GM23338 (cell line): ENCODE measurements around the gene TMEM120B. TPM values are rescaled to one million over a fixed set of nuclear protein-coding genes. Genes with fewer than 3 reads are reported as not detected.

ENCODE experiments used
- ATAC-seq: fragments of 200-7000 bp; cut with Tn5 transposase; 3 replicates; pipeline ENCODE4 v1.9.1; 2020
- DNase-seq: peaks from one replicate; pipeline ENCODE4 v3.0.0-alpha.2; 2015; ENCODE audit warnings: low spot score
- H2AFZ ChIP-seq: fragments of 200-600 bp; sonication (generic); 2 replicates; pipeline ENCODE4 v1.8.0; 2016; ENCODE audit warnings: antibody characterized with exemption, mild to moderate bottlenecking, moderate library complexity
- H3F3A ChIP-seq: fragments of 200-600 bp; sonication (generic); replicated peaks from 2 replicates; pipeline ENCODE4 v1.8.0; 2017; ENCODE audit warnings: antibody characterized with exemption, mixed run types, low read depth
- H3K27ac ChIP-seq: fragments of 200-600 bp; sonication (generic); 2 replicates; pipeline ENCODE4 v1.6.1; 2016; ENCODE audit warnings: low read depth
- H3K27me3 ChIP-seq: fragments of 200-600 bp; sonication (generic); 2 replicates; pipeline ENCODE4 v1.8.0; 2016; ENCODE audit warnings: mild to moderate bottlenecking, mixed run types, moderate library complexity; ENCODE audit not compliant: insufficient read depth
- H3K36me3 ChIP-seq: fragments of 200-600 bp; sonication (generic); 2 replicates; pipeline ENCODE4 v1.8.0; 2016; ENCODE audit warnings: mild to moderate bottlenecking; ENCODE audit not compliant: insufficient read depth
- H3K4me1 ChIP-seq: fragments of 200-600 bp; sonication (generic); 2 replicates; pipeline ENCODE4 v1.8.0; 2016; ENCODE audit warnings: mild to moderate bottlenecking, moderate library complexity; ENCODE audit not compliant: insufficient read depth
- H3K4me2 ChIP-seq: fragments of 200-600 bp; sonication (generic); 2 replicates; pipeline ENCODE4 v1.7.1; 2017; ENCODE audit warnings: mixed run types
- H3K4me3 ChIP-seq: fragments of 200-600 bp; sonication (generic); 2 replicates; pipeline ENCODE4 v1.6.1; 2016; ENCODE audit warnings: mixed run types
- H3K79me2 ChIP-seq: fragments of 200-600 bp; sonication (generic); replicated peaks from 2 replicates; pipeline ENCODE4 v1.8.0; 2017; ENCODE audit warnings: mild to moderate bottlenecking; ENCODE audit not compliant: insufficient read depth
- H3K9me2 ChIP-seq: fragments of 200-600 bp; sonication (generic); 2 replicates; pipeline ENCODE4 v1.8.0; 2017; ENCODE audit not compliant: insufficient read depth
- H4K20me1 ChIP-seq: fragments of 200-600 bp; sonication (generic); replicated peaks from 2 replicates; pipeline ENCODE4 v1.8.0; 2017; ENCODE audit warnings: mild to moderate bottlenecking; ENCODE audit not compliant: insufficient read depth
- H3K27ac Mint-ChIP-seq: 2 replicates; pipeline ENCODE4 v1.8.0; 2020; ENCODE audit warnings: inconsistent platforms, mild to moderate bottlenecking, moderate library complexity, mixed read lengths
- H3K27me3 Mint-ChIP-seq: 3 replicates; pipeline ENCODE4 v1.8.0; 2022; ENCODE audit warnings: low read depth, mild to moderate bottlenecking, moderate library complexity, mixed read lengths, inconsistent platforms; ENCODE audit not compliant: insufficient read depth, poor library complexity
- H3K36me3 Mint-ChIP-seq: 3 replicates; pipeline ENCODE4 v1.8.0; 2021; ENCODE audit warnings: low read depth, mild to moderate bottlenecking, inconsistent platforms, moderate library complexity, mixed read lengths
- H3K4me1 Mint-ChIP-seq: 3 replicates; pipeline ENCODE4 v1.8.0; 2020; ENCODE audit warnings: mild to moderate bottlenecking, inconsistent platforms, mixed read lengths
- H3K4me3 Mint-ChIP-seq: 3 replicates; pipeline ENCODE4 v1.8.0; 2021; ENCODE audit warnings: moderate library complexity, mild to moderate bottlenecking, inconsistent platforms, mixed read lengths
- H3K9me3 Mint-ChIP-seq: 3 replicates; pipeline ENCODE4 v1.8.0; 2020; ENCODE audit warnings: moderate library complexity, mild to moderate bottlenecking, inconsistent platforms, mixed read lengths
- ETS1 ChIP-seq: IDR thresholded peaks from 2 replicates; pipeline ENCODE4 v1.6.1; 2016; ENCODE audit warnings: antibody characterized with exemption
- EZH2 ChIP-seq: fragments of 200-600 bp; sonication (generic); IDR thresholded peaks from one replicate; pipeline ENCODE4 v1.8.0; 2017; ENCODE audit warnings: antibody characterized with exemption, mild to moderate bottlenecking, low read depth; ENCODE audit not compliant: unreplicated experiment
- EZH2phosphoT487 ChIP-seq: fragments of 200-600 bp; sonication (generic); IDR thresholded peaks from one replicate; pipeline ENCODE4 v1.8.1; 2018; ENCODE audit warnings: antibody characterized with exemption; ENCODE audit not compliant: unreplicated experiment
- JUNB ChIP-seq: IDR thresholded peaks from one replicate; pipeline ENCODE4 v1.6.1; 2016; ENCODE audit warnings: antibody characterized with exemption; ENCODE audit not compliant: unreplicated experiment
- NANOG ChIP-seq: IDR thresholded peaks from 2 replicates; pipeline ENCODE4 v1.6.1; 2016; ENCODE audit warnings: antibody characterized with exemption, borderline replicate concordance
- REST ChIP-seq: IDR thresholded peaks from one replicate; pipeline ENCODE4 v1.6.1; 2018; ENCODE audit warnings: antibody characterized with exemption; ENCODE audit not compliant: unreplicated experiment
- STAT1 ChIP-seq: IDR thresholded peaks from one replicate; pipeline ENCODE4 v1.6.1; 2016; ENCODE audit warnings: antibody characterized with exemption; ENCODE audit not compliant: unreplicated experiment
- ZNF114 ChIP-seq: fragments of 250-450 bp; sonication (Bioruptor Pico); IDR thresholded peaks from 2 replicates; pipeline ENCODE4 v1.5.0; 2020; ENCODE audit warnings: mild to moderate bottlenecking, moderate library complexity
- ZNF331 ChIP-seq: fragments of 250-450 bp; sonication (Bioruptor Pico); IDR thresholded peaks from 2 replicates; pipeline ENCODE4 v1.5.0; 2020; ENCODE audit warnings: low read depth, mild to moderate bottlenecking, moderate library complexity
- ZNF462 ChIP-seq: fragments of 250-450 bp; sonication (Bioruptor Pico); IDR thresholded peaks from 2 replicates; pipeline ENCODE4 v1.5.0; 2020; ENCODE audit warnings: mild to moderate bottlenecking, moderate library complexity
- polyA plus RNA-seq: library from polyadenylated mRNA; unstranded; fragments of >200 nt; fragmentation: Nextera tagmentation; extraction: Ambion mirVana; gene quantifications from 2 replicates; pipeline ENCODE4 v1.2.1, GENCODE V29; 2016
- total RNA-seq: library from RNA; depleted of rRNA; stranded (reverse); fragments of >200 nt; shearing (Covaris generic); gene quantifications from 2 replicates; pipeline ENCODE4 v1.2.3, GENCODE V29; 2014

The TMEM120B gene
- total and polyA plus RNA-seq, 2 experiments from 2014 or later, result 15.0 to 36.0 TPM

GRCh38 chr12:121749267-121749666, 36.7 kb downstream of the TMEM120B start:
- H3K4me1 Mint-ChIP-seq, result no peaks in the 10 kb centered on the region
- H3F3A ChIP-seq, result peaks cover 13% of the 10 kb centered on the region; the same call in 1 of the 2 replicates
- H3K4me2 ChIP-seq, result no peak overlapping the region
- no peak overlapping the region for H2AFZ ChIP-seq
- no peaks in the 10 kb centered on the region; the same call in 1 of the 2 replicates for H3K36me3 ChIP-seq
- H3K9me2 ChIP-seq, result no peaks in the 10 kb centered on the region; the same call in 1 of the 2 replicates
- ATAC-seq, result no peak
- peaks cover 8% of the 10 kb centered on the region; the same call in 1 of the 2 replicates for H3K79me2 ChIP-seq
- H3K27me3 ChIP-seq, result no peaks in the 10 kb centered on the region
- H3K4me3 Mint-ChIP-seq, result no peak overlapping the region
- H3K9me3 Mint-ChIP-seq, result no peaks in the 10 kb centered on the region
- no peak for TF ChIP-seq JUNB
- no peak for TF ChIP-seq STAT1
- peak overlapping the region; percentile 76; the same call in 1 of the 2 replicates for H3K27ac ChIP-seq
- H3K27me3 Mint-ChIP-seq, result no peaks in the 10 kb centered on the region
- no peak overlapping the region for H3K4me3 ChIP-seq
- H3K36me3 Mint-ChIP-seq, result peaks cover 18% of the 10 kb centered on the region
- peak overlapping the region; percentile 53 for H3K27ac Mint-ChIP-seq
- no peaks in the 10 kb centered on the region for H3K4me1 ChIP-seq
- no peak for DNase-seq
- H4K20me1 ChIP-seq, result no peaks in the 10 kb centered on the region

- Histone ChIP-seq H2AFZ (no peak overlapping the region), H3K4me1 (no peaks in the 10 kb centered on the region), H3K4me2 (no peak overlapping the region), H3K4me3 (no peak overlapping the region), H4K20me1 (no peaks in the 10 kb centered on the region), H3F3A (peaks cover 13% of the 10 kb centered on the region; the same call in 1 of the 2 replicates), H3K36me3 (no peaks in the 10 kb centered on the region; the same call in 1 of the 2 replicates), H3K79me2 (peaks cover 8% of the 10 kb centered on the region; the same call in 1 of the 2 replicates), H3K9me2 (no peaks in the 10 kb centered on the region; the same call in 1 of the 2 replicates), H3K27me3 (no peaks in the 10 kb centered on the region), H3K27ac (no peak overlapping the region)
- peaks cover 16% of the 10 kb centered on the region for H3K36me3 Mint-ChIP-seq
- H3K4me3 Mint-ChIP-seq, result no peak overlapping the region
- no peaks in the 10 kb centered on the region for H3K27me3 Mint-ChIP-seq
- no peak for DNase-seq
- no peak overlapping the region for H3K27ac Mint-ChIP-seq
- no peaks in the 10 kb centered on the region for H3K4me1 Mint-ChIP-seq
- TF ChIP-seq ZNF114 (no peak), EZH2 (no peak), ETS1 (no peak), ZNF462 (CRISPR knock-in tag) (no peak), REST (no peak), ZNF331 (CRISPR knock-in tag) (no peak), NANOG (no peak), EZH2phosphoT487 (no peak)
- no peaks in the 10 kb centered on the region for H3K9me3 Mint-ChIP-seq
- no peak for ATAC-seq
Observed at GRCh38 chr12:121750507-121750955, 38.0 kb downstream of the TMEM120B start.
